ENCODE results near the gene KRTAP2-2. TPM values are rescaled to one million over a fixed set of nuclear protein-coding genes. Genes with fewer than 3 reads are reported as not detected.

The KRTAP2-2 gene
- total and polyA plus RNA-seq, 2 of the 8 experiments (the other 6 are each of a cell fraction or from before 2014, with no cell fraction given), result not detected

DNA sequence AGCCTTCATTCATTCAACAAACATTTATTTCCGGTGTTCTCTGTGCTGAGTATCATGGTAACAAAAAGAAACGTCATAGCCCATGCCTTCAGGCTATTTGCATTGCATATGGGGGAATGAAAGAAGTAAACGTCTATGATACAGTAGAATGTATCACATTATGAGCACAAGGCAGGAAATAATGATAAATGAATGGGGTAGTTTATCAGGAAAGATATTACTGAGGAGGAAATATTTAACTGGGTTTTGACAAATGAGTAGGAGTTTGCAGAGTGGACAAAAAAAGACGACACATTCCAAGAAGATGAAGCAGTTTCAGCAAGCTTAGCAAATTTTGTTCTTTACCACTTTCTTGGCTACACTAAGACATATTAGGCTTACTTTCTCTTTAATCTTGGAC is 27.6 kb upstream of the KRTAP2-2 start (continued):
- TF ChIP-seq RAD21 (IDR thresholded peaks at IDR 0.05 in 1 of 2, conservative IDR thresholded peaks at IDR 0.05 in 1 of 2; ENCODE audit: low read depth in 2 of 2, low read length in 2 of 2), result no peak

DNA sequence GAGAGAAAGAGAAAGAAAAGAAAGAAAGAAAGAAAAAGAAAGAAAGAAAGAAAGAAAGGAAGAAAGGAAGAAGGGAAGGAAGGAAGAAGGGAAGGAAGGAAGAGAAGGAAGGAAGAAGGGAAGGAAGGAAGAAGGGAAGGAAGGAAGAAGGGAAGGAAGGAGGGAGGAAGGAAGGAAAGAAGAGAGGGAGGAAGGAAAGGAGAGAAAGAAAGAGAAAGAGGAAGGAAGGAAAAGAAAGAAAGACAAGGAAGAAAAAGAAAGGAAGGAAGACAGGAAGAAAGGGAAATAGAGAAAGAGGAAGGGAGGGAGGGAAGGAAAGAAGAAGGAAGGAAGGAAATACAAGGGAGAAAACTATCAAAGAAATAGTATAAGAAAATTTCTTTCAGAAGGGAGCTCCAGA is 21.8 kb upstream of the KRTAP2-2 start:
- no peak overlapping the region for H2BK5ac ChIP-seq (ENCODE audit: low read depth, low read length)
- H3K56ac ChIP-seq (replicated peaks; ENCODE audit: insufficient read length, low read depth, low read length), result no peak overlapping the region
- H3K4me2 ChIP-seq (ENCODE audit: insufficient read depth in 1 of 2, low read depth in 2 of 2, low read length in 2 of 2), result no peak overlapping the region
- no peak overlapping the region for H3K23ac ChIP-seq (ENCODE audit: insufficient read length)
- no peak overlapping the region for H3K18ac ChIP-seq (ENCODE audit: extremely low read depth, low read length)
- H3K9me3 ChIP-seq (ENCODE audit: insufficient read depth in 2 of 2, low read depth in 1 of 2, low read length in 1 of 2), result no peaks in the 10 kb centered on the region
- no peaks in the 10 kb centered on the region for H4K20me1 ChIP-seq (replicated peaks in 1 of 2; ENCODE audit: control insufficient read depth in 1 of 2, insufficient read depth in 2 of 2, low read length in 2 of 2)
- no peaks in the 10 kb centered on the region for H3K79me2 ChIP-seq (ENCODE audit: control insufficient read depth in 1 of 2, insufficient read depth in 2 of 2, low read length in 2 of 2)
- H2AFZ ChIP-seq (ENCODE audit: low read length), result no peak overlapping the region
- H2BK120ac ChIP-seq (replicated peaks; ENCODE audit: low read depth, low read length), result no peak overlapping the region
- no peaks in the 10 kb centered on the region for H3K4me1 ChIP-seq (replicated peaks in 1 of 4; ENCODE audit: control insufficient read depth in 3 of 4, insufficient read depth in 4 of 4, low read length in 3 of 4)
- H3K4me3 ChIP-seq (ENCODE audit: extremely low read depth in 1 of 4, insufficient read depth in 2 of 4, low read depth in 3 of 4, low read length in 4 of 4), result no peak overlapping the region
- no peak overlapping the region for H2AK5ac ChIP-seq (ENCODE audit: low read depth, low read length)
- DNase-seq (ENCODE audit: low read depth in 1 of 2, low spot score in 2 of 2), result no peak
- no peak overlapping the region for H3K14ac ChIP-seq (ENCODE audit: insufficient read length)
- no peak overlapping the region for H3K9ac ChIP-seq (replicated peaks in 1 of 4; ENCODE audit: extremely low read depth in 1 of 4, low read depth in 3 of 4, low read length in 3 of 4)
- H4K91ac ChIP-seq (replicated peaks; ENCODE audit: insufficient read length, low read length), result no peak overlapping the region
- no peaks in the 10 kb centered on the region for H3K79me1 ChIP-seq (ENCODE audit: low read depth, low read length)
- no peak overlapping the region for H2BK15ac ChIP-seq (ENCODE audit: low read length)
- no peak overlapping the region for H3K4ac ChIP-seq (replicated peaks; ENCODE audit: insufficient read length, low read depth, low read length)
- TF ChIP-seq NRF1 (IDR thresholded peaks at IDR 0.05; ENCODE audit: low read depth, low read length), result no peak
- no peak overlapping the region for H2BK12ac ChIP-seq (ENCODE audit: low read depth, low read length)
- no peaks in the 10 kb centered on the region for H3K27me3 ChIP-seq (replicated peaks in 1 of 4; ENCODE audit: control insufficient read depth in 3 of 4, extremely low read depth in 1 of 4, insufficient read depth in 3 of 4, low read length in 3 of 4)
- H3K27ac ChIP-seq (ENCODE audit: low read depth, low read length), result no peak overlapping the region
- no peaks in the 10 kb centered on the region for H3K36me3 ChIP-seq (ENCODE audit: control insufficient read depth in 2 of 4, insufficient read depth in 4 of 4, low read length in 3 of 4)
- POLR2A ChIA-PET (ENCODE audit: partially characterized antibody), result no interaction called here
- H2BK20ac ChIP-seq (ENCODE audit: low read length), result no peak overlapping the region
- CTCF ChIA-PET (ENCODE audit: partially characterized antibody), result no interaction called here
- H4K5ac ChIP-seq (ENCODE audit: insufficient read length, low read depth, low read length), result no peak overlapping the region
- no peak for FAIRE-seq
- H4K8ac ChIP-seq (ENCODE audit: extremely low read depth, insufficient read depth, low read length), result no peak overlapping the region
- H3K23me2 ChIP-seq (ENCODE audit: low read depth, low read length), result no peaks in the 10 kb centered on the region

Measured in H1 (cell line).